ENCODE data around the gene IGF2BP1.
"Not testable (repeated sequence)": the region's sequence is repeated elsewhere in the genome, so short reads cannot be mapped to it uniquely, and the experiment has no call there.

IGF2BP1 gene

DNA sequence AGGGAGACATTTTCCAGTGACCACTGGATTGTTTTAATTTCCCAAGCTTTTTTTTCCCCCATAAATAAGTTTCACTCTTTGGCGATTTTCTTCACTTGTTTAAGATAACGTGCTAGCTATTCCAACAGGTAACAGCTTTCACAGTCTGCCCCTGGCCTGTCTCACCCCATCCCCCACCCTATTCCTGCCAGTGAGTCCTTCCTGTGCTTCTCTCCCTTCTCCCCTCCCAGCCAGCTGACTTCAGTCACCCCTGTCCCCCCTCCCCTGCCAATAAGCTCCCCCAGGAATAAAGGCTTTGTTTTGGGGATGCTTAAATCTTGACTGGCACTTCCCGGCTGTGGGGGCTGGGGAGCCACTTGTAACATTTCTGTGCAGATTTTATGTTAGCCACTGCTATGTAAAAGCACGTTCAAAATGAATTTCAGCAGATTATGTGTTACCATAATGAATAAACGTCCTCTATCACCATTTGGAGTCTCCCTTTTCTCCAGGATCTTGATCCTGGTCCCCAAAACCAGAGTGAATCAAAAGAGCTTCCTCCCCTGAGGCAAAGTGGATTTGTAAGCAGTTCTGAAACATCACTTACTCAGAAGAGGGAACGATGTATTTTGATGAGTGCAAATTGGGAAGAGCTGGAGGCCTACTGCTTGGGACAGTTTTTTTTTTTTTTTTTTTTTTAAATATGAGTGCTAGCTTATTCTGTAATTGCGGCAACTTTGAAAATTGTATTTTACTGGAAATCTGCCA, 58.2 kb downstream of the IGF2BP1 start:
- DNase-seq = no peak

- no peak for DNase-seq
Measured at GRCh38 chr17:49061524-49061943, 64.3 kb downstream of the IGF2BP1 start.

GRCh38 chr17:49063652-49064051, 66.5 kb downstream of the IGF2BP1 start:
- DNase-seq = no peak

DNA sequence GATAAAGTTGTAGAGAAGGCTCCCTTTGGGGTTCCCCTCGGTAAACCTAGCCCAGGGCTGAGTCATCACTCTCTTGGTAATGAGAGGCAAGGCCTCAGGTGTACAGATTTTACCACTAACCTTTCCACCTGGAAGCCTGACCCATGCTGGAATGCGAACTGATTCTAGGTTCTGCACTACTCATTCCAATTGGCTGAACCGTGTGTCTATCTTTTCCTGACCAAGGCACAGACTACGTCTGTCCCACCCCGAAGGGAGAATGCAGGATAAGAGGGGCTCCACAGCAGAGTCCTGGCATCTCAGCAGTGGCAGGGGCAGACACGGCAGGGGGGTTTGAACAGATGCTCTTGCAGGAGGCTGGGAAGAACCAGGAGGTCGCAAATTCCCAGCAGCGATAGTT, 70.0 kb downstream of the IGF2BP1 start:
- no peak for DNase-seq

DNA sequence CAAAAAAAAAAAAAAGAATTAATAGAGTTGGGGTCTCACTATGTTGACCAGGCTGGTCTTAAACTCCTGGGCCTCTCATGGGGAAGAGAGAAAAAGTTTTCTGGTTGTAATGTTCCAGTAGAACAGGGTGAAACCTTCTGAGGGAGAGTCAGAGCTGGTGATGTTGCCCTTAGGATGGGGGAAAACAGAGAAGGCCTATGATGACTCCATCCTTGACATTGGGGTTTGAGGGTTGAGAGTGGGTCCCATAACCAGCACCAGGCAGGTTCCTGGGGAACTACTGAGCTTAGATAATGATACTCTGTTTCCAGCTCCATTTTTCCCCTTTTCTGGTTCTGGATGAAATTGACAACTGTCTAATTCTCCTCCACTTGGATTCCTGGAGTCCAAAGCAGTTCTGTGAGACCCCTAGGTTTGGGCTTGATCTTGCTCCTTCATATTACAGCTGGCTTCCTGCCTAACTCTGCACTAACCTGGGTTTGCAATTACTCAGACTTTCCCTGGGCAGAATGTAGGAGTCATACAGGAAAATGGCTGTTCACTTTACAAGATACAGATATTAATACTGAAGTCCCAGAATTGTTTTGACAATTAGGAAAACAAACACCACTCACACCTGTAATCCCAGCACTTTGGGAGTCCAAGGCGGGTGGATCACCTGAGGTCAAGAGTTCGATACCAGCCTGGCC, 72.5 kb downstream of the IGF2BP1 start:
- DNase-seq = no peak

- no peak for DNase-seq
Measured at GRCh38 chr17:49071106-49071505, 73.9 kb downstream of the IGF2BP1 start.

DNA sequence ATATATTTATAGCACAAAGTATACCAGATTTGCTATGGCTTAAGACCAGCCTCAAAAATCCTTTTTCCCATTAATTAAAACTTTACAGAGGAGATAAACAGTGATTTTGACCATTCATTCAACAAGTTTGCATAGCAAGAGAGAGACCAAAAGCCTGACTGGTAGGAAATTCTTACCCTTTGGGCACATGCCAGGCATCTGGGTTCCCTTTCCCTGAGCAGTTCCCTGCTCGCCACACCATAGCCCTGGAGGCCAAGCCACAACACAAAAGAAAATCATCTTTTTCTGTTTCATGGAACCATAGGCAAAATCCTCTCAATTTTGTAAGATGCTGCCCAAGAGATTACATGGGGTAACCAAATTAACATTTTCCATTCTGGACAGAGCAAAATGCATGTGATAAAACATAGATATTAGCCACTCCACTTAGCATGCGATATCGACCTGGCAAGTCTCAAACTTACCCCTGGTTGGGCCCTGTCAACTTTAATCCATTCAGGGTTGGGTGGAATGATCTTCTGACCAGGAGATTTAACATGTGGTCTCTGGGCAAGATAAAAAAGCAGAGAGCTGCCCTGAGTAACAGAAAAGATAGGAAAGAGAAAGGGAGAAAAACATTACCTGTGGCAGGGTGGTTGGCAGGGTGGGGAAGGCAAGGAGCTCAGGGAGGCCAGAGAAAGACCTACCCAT, 77.8 kb downstream of the IGF2BP1 start:
- no peak for DNase-seq

GRCh38 chr17:49076573-49077384, 79.6 kb downstream of the IGF2BP1 start:
- no peak for DNase-seq

DNA sequence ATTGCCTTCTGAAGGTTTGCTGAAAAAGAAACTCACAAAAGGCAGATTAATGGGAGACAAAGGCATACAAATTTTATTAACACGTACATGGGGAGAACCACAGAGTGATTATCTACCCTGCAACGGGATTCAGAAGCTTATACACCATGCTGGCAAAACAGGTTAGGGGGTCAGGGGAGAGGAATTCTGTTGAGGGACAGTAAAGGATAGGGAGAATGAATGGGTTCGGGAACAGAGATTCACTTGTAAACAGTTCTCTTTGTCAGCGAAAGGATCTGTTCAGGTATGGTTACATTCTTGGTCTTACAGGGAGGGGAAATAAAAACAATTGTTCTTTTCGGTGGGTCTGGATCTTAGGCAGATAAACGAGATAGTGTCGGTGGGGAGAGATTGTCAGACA, 81.1 kb downstream of the IGF2BP1 start:
- no peak for DNase-seq

DNA sequence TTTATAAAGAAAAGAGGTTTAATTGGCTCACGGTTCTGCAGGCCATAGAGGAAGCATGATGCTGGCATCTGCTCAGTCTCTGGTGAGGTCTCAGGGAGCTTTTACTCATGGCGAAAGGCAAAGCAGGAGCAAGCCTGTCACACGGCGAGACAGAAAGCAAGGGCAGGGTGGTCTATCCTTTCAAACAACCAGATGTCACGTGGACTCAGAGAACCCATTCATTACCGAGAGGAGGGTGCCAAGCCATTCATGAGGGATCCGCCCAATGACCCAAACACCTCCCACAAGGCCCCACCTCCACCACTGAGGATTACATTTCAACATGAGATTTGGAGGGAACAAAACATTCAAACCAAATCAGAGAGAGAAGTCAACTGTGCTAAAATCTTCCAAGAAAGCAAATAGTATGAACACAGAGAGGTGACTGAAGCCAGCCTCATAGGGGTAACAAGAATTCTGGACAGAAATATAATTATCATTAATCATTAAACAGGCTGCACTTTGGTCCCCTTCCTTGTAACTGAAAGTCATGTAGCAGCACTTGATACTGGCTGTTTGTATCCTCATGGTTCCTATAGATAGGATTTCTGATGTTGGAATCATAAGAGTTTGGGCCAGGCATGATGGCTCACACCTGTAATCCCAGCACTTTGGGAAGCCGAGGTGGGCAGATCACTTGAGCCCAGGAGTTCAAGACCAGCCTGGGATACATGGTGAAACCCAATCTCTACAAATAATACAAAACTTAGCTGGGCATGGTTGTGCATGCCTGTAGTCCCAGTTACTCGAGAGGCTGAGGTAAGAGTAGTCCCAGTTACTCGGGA, 82.9 kb downstream of the IGF2BP1 start:
- DNase-seq = no peak

GRCh38 chr17:49082231-49082630, 85.0 kb downstream of the IGF2BP1 start:
- DNase-seq = no peak

GRCh38 chr17:49085046-49085445, 87.9 kb downstream of the IGF2BP1 start:
- not testable (repeated sequence) for DNase-seq

- no peak for DNase-seq
Measured at GRCh38 chr17:49085565-49086315, 88.6 kb downstream of the IGF2BP1 start.

- no peak for DNase-seq
Measured at GRCh38 chr17:49086316-49086605, 89.1 kb downstream of the IGF2BP1 start.

GRCh38 chr17:49086649-49087048, 89.5 kb downstream of the IGF2BP1 start:
- no peak for DNase-seq

DNA sequence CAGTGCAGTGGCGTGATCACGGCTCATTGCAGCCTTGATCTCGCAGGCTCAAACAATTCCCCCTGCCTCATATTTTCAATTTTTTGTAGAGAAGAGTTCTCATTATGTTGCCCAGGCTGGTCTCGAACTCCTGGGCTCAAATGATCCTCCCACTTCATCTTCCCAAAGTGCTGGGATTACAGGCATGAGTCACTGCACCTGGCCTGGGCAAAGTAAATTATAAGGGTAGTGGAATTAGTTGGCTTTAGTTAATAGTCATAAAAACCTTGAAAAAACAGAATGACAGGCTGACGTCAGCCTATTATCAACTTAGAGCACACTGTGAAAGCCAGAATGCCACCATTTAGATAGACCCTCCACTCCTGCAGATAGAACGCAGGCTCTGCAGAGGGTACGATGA, 91.9 kb downstream of the IGF2BP1 start:
- no peak for DNase-seq

GRCh38 chr17:49090878-49091594, 93.9 kb downstream of the IGF2BP1 start:
- no peak for DNase-seq

GRCh38 chr17:49093131-49093530, 95.9 kb downstream of the IGF2BP1 start:
- no peak for DNase-seq

GRCh38 chr17:49100601-49101000, 103.4 kb downstream of the IGF2BP1 start:
- DNase-seq = no peak

DNA sequence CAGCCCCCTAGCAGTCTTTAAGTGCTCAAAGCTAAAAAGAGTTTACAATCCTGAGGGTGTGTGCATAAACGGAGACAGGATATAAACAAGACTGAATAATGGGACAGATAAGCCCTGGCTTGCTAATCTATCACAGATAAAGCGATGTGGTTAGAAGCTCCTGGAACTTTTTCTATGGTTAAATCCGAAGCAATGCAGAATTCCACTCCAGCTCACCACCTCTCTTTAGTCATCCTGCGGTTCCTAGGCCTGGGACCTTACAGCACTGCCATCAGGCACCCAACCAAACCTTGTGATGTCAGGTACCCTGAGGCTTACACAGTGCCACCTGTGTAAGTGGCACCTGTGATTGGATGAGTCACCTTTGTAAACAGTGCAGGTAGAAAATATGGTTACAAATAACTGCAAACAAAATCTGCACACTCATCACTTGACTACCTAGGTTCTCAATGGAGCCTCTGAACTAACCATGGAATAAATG, 103.9 kb downstream of the IGF2BP1 start:
- no peak for DNase-seq

GRCh38 chr17:49103360-49103759, 106.2 kb downstream of the IGF2BP1 start:
- DNase-seq = not testable (repeated sequence)
